ENCODE results near the gene NYAP1.

GRCh38 chr7:100544386-100544785, 60.7 kb downstream of the NYAP1 start:
- TF ChIP-seq CTCF (IDR thresholded peaks at IDR 0.05) (no peak), POLR2A (IDR thresholded peaks at IDR 0.05) (no peak), POLR2AphosphoS5 (IDR thresholded peaks at IDR 0.05) (no peak), EP300 (IDR thresholded peaks at IDR 0.05) (no peak)

Data from sigmoid colon (tissue), 4 donors.